ENCODE results near the gene CA7.

DNA sequence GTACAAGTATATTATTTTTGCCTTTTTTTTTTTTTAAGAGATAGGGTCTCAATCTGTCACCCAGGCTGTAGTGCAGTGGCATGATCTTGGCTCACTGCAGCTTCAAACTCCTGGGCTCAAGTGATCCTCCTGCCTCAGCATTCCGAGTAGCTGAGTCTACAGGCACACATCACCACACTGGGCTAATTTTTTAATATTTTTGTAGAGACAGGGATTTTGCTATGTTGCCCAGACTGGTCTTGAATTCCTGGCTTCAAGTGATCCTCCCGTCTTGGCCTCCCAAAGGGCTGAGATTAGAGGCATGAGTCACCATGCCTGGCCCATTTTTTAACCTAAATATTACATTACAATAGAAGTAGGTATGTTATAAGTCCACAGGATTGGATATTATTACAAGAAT lies 46.1 kb upstream of the CA7 start:
- TF ChIP-seq EZH2 (IDR thresholded peaks at IDR 0.05) (no peak), POLR2AphosphoS5 (IDR thresholded peaks at IDR 0.05; ENCODE audit: borderline replicate concordance, low read depth, low read length) (no peak), FOXP2 (optimal IDR thresholded peaks at IDR 0.05; ENCODE audit: control extremely low read depth, extremely low read length, insufficient read depth) (no peak)

All from SK-N-MC (cell line).